ENCODE data around the gene ZNF45.

Gene ZNF45

GRCh38 chr19:43913383-43913782 lies 21.7 kb downstream of the ZNF45 start:
- TF ChIP-seq ISL1 (CRISPR knock-in tag; IDR thresholded peaks at IDR 0.05) (no peak), POU6F1 (CRISPR knock-in tag; IDR thresholded peaks at IDR 0.05; ENCODE audit: borderline replicate concordance, low read depth) (no peak), ZC3H10 (CRISPR knock-in tag; IDR thresholded peaks at IDR 0.05) (no peak), SNAI2 (CRISPR knock-in tag; IDR thresholded peaks at IDR 0.05) (no peak), CREB5 (CRISPR knock-in tag; IDR thresholded peaks at IDR 0.05; ENCODE audit: low read depth) (no peak), CSRNP3 (CRISPR knock-in tag; IDR thresholded peaks at IDR 0.05) (no peak), TCF4 (CRISPR knock-in tag; IDR thresholded peaks at IDR 0.05; ENCODE audit: borderline replicate concordance) (no peak), ZNF8 (CRISPR knock-in tag; IDR thresholded peaks at IDR 0.05) (no peak), ZFP30 (CRISPR knock-in tag; IDR thresholded peaks at IDR 0.05) (no peak), ZNF565 (CRISPR knock-in tag; conservative IDR thresholded peaks at IDR 0.05; ENCODE audit: low read depth) (no peak)
- no peak for ATAC-seq

GRCh38 chr19:43910884-43911283 lies 24.2 kb downstream of the ZNF45 start:
- no peak for ATAC-seq

GRCh38 chr19:43908659-43909058 lies 26.4 kb downstream of the ZNF45 start:
- ATAC-seq, result no peak
- TF ChIP-seq CREB5 (CRISPR knock-in tag; IDR thresholded peaks at IDR 0.05; ENCODE audit: low read depth) (no peak), GLIS3 (CRISPR knock-in tag; IDR thresholded peaks at IDR 0.05) (no peak), PATZ1 (CRISPR knock-in tag; IDR thresholded peaks at IDR 0.05; ENCODE audit: borderline replicate concordance) (no peak), ZNF565 (CRISPR knock-in tag; conservative IDR thresholded peaks at IDR 0.05; ENCODE audit: low read depth) (no peak), ZFP3 (CRISPR knock-in tag; IDR thresholded peaks at IDR 0.05) (no peak), ZC3H10 (CRISPR knock-in tag; IDR thresholded peaks at IDR 0.05) (no peak), ARNTL (CRISPR knock-in tag; IDR thresholded peaks at IDR 0.05; ENCODE audit: borderline replicate concordance, low read depth) (no peak)

More at GRCh38 chr19:43910884-43911283, 24.2 kb downstream of the ZNF45 start:
- TF ChIP-seq SNAI2 (CRISPR knock-in tag; IDR thresholded peaks at IDR 0.05) (no peak), CSDC2 (CRISPR knock-in tag; IDR thresholded peaks at IDR 0.05) (no peak)

GRCh38 chr19:43906774-43907173 lies 28.3 kb downstream of the ZNF45 start:
- TF ChIP-seq TSHZ2 (CRISPR knock-in tag; IDR thresholded peaks at IDR 0.05), result no peak
- TF ChIP-seq ZNF565 (CRISPR knock-in tag; conservative IDR thresholded peaks at IDR 0.05; ENCODE audit: low read depth), result no peak
- no peak for TF ChIP-seq ZC3H10 (CRISPR knock-in tag; IDR thresholded peaks at IDR 0.05)
- TF ChIP-seq CREB5 (CRISPR knock-in tag; IDR thresholded peaks at IDR 0.05; ENCODE audit: low read depth), result no peak
- no peak for TF ChIP-seq SNAI2 (CRISPR knock-in tag; IDR thresholded peaks at IDR 0.05)
- TF ChIP-seq OSR1 (CRISPR knock-in tag; IDR thresholded peaks at IDR 0.05), result no peak
- no peak for TF ChIP-seq ESRRG (CRISPR knock-in tag; IDR thresholded peaks at IDR 0.05)
- no peak for TF ChIP-seq PPARA (CRISPR knock-in tag; IDR thresholded peaks at IDR 0.05; ENCODE audit: borderline replicate concordance)
- no peak for TF ChIP-seq ARNTL (CRISPR knock-in tag; IDR thresholded peaks at IDR 0.05; ENCODE audit: borderline replicate concordance, low read depth)
- no peak for TF ChIP-seq ZNF70 (CRISPR knock-in tag; IDR thresholded peaks at IDR 0.05)
- TF ChIP-seq ISL1 (CRISPR knock-in tag; IDR thresholded peaks at IDR 0.05), result no peak
- no peak for TF ChIP-seq CSDC2 (CRISPR knock-in tag; IDR thresholded peaks at IDR 0.05)
- no peak for TF ChIP-seq GLIS3 (CRISPR knock-in tag; IDR thresholded peaks at IDR 0.05)
- no peak for TF ChIP-seq CSRNP3 (CRISPR knock-in tag; IDR thresholded peaks at IDR 0.05)
- TF ChIP-seq TOX (CRISPR knock-in tag; IDR thresholded peaks at IDR 0.05; ENCODE audit: borderline replicate concordance), result no peak
- TF ChIP-seq ZFP3 (CRISPR knock-in tag; IDR thresholded peaks at IDR 0.05), result no peak
- TF ChIP-seq ZFP30 (CRISPR knock-in tag; IDR thresholded peaks at IDR 0.05), result no peak
- no peak for TF ChIP-seq BACH2 (CRISPR knock-in tag; IDR thresholded peaks at IDR 0.05; ENCODE audit: borderline replicate concordance)
- ATAC-seq, result no peak
